ENCODE measurements around the gene IL26.

DNA sequence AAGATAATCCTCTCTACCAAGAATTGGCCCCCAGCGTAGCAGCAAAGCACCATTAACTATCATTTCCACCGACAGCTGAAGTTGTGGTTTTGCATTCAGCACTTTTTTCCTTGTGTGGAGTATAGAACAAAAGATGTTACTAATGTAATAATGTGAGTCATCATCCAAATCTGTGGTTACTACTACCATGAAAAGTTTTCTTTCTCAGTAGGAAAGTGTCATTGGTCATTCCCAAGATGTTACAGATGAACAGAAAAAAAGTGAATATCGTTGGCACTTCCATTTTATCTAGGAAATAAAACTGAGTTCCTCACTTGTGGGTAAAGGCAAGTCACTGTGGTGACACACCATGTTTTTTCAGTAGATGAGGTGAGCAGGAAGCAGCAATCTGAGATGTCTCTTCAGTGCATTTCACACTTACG, 35.8 kb downstream of the IL26 start:
- TF ChIP-seq, protein P1, sequence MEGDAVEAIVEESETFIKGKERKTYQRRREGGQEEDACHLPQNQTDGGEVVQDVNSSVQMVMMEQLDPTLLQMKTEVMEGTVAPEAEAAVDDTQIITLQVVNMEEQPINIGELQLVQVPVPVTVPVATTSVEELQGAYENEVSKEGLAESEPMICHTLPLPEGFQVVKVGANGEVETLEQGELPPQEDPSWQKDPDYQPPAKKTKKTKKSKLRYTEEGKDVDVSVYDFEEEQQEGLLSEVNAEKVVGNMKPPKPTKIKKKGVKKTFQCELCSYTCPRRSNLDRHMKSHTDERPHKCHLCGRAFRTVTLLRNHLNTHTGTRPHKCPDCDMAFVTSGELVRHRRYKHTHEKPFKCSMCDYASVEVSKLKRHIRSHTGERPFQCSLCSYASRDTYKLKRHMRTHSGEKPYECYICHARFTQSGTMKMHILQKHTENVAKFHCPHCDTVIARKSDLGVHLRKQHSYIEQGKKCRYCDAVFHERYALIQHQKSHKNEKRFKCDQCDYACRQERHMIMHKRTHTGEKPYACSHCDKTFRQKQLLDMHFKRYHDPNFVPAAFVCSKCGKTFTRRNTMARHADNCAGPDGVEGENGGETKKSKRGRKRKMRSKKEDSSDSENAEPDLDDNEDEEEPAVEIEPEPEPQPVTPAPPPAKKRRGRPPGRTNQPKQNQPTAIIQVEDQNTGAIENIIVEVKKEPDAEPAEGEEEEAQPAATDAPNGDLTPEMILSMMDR (IDR thresholded peaks at IDR 0.05; ENCODE audit: insufficient read depth, low read length, poor library complexity, severe bottlenecking): no peak
- no peak for TF ChIP-seq EZH2phosphoT487 (conservative IDR thresholded peaks at IDR 0.05; ENCODE audit: low read length)
